ENCODE results near the gene SYNPO2.

The SYNPO2 gene

DNA sequence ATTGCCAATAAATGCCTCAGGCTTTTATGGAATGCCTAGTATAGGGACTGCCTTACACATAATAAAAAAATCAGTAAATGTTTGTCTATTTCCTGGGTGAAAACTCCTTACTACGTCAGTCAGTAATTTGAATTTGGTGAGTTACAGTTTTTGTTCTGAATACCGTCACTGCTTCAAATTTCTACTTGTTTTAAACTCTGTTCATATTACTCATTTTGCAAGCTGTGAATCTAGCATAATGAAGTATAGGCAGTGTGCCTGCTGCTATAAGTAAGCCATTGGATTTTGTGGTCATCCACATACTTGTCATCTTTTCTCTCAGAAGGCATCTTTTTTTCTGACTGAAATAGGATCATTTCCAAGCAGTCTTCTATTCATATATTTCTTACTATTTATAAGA is 43.1 kb downstream of the SYNPO2 start:
- no peak for DNase-seq (ENCODE audit: low read depth)

- DNase-seq (ENCODE audit: low read depth) = no peak
Measured at GRCh38 chr4:118935819-118936218, 47.2 kb downstream of the SYNPO2 start.

DNA sequence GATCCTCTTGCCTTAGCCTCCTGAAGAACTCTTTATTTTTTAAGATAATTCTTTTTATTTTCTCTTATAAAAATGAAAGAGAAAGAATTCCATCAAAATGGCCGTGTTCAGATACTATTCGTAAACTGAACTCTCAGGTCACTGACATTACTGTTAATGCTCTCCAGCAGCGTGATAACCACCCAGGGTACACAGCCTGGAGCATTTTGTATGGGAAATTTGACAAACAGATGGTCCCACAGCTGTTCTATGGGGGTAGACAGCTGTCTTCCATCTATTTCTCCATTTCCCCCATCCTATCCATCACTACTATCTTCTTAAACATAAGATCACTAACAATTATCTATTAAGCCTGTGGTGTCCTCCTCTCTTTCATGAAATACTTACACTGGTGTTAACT is 47.8 kb downstream of the SYNPO2 start:
- DNase-seq (ENCODE audit: low read depth) = no peak

DNA sequence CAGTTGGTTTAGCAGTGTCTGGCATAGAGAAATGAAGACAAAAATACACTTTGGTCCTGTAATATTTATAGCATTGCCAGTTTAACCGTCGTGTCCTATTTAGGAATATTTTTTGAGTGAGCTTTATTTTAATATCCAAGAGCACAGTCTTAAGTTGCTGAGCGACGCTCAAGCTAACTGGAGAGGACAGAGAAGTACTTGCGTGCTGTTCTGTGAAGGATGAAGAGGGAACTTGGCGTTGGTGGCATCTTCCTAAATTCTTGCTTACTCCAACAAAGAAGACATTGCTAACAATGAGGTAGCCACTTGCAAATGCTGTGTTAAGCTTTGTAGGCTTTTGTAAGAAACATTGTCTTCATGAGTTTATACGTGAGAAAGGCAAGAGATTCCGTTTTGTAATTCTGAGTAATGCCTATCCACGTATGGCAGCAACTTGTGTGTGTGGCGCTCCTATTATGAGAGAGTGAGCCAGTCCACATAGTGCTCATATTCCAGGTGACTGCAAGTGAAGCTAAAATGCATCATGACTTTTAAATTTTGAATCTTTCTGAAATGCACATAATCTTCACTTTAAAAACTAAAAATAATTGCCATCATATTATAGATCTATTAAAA is 50.6 kb downstream of the SYNPO2 start:
- DNase-seq (ENCODE audit: low read depth) = no peak

DNA sequence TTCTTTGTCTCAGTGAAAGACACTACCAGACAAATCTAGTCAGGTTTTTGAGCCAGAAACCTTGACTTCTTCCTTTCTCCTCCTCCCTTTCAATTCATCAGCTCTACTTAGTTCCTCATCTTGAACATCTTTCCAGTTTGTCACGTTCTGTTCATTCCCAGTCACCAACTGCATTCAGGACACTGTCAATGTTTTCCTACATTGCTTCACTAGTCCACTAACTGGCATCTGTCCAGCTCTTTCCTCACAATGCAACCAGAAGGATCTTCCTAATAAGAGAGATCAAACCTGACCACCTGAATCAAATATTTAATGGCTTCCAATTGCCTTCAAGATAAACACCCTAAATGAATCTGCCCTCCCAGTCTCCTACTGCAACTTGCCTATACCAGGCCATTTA is 52.5 kb downstream of the SYNPO2 start:
- peak; percentile 55 for DNase-seq (ENCODE audit: low read depth)

DNA sequence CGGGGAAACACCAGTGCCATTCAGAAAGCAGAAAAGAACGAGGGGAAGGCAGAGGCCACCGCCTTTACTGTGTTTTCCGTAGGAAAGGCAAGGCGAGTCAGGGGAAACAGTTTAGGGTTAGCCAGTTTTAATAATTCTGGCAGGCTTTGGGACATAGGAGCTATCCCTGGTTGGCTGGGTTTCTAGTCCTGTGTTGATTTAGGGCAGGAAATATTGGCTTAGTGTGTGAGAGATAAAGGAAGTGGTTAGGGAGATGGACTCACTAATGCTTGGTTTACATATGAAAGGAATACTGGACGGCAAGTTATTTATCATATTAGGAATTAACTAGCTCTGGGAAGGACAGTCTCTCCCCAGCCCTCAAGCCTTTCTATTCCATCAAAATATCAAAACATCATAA is 53.1 kb downstream of the SYNPO2 start:
- DNase-seq (ENCODE audit: low read depth) = peak; percentile 69

DNA sequence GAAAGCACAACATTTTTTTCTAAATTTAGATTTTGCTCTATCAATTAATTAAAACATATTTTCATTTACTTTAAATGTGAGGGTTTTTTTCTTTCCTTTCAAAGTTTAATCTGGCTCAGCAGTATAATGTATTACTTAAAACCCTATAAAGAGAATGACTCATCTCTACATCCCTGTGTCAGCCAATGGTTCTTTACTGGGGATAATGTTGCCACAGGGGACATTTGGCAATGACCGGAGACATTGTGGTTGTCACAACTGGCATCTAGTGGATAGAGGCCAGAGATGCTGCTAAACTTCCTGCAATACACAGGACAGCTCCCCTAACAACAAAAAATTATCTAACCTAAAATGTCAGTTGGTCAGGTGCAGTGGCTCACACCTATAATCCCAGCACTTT is 53.8 kb downstream of the SYNPO2 start:
- DNase-seq (ENCODE audit: low read depth) = peak; percentile 21

DNA sequence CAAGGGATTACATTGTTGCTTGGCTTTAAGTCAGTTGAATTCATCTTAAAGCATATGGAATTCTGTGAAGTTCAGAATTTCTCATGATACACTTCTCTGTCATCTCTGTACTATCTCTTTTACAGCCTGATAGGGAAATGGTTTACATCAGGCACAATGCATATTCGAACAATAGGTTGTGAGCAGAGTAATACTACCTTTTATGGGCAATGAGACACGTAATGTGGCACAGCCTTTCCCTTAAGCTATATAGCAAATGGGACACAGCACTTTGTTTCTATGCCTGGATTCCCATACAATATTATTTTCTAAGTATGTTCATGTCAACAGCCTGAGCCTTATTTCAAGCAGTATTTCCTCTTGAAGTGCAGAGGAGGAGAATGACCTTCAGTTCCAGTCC is 58.4 kb downstream of the SYNPO2 start:
- DNase-seq (ENCODE audit: low read depth) = no peak

DNA sequence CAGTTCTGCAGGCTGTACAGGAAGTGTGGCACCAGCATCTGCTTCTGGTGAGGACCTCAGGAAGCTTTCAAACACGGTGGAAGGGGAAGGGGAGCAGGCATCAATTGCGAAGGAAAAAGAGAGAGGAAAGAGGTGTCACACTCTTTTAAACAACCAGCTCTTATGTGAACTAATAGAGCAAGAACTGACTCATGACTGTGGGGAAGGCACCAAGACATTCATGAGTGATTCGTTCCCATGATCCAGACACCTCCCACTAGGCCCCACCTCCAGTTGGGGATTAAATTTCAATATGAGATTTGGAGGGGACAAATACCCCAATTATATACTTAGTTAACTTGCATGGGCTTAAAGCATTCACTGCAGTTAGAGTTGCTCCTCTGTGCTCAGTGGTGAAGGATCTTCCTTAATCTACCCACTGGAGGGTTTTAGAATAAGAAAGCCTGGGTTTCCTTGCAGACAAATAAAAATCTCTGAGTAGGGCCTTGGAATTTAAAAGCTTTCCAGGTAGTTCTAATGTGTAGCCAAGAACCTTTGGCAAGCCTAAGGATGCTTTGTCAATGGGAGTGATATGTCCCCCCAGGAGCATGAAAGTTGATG is 60.0 kb downstream of the SYNPO2 start:
- DNase-seq (ENCODE audit: low read depth) = peak; percentile 21

DNA sequence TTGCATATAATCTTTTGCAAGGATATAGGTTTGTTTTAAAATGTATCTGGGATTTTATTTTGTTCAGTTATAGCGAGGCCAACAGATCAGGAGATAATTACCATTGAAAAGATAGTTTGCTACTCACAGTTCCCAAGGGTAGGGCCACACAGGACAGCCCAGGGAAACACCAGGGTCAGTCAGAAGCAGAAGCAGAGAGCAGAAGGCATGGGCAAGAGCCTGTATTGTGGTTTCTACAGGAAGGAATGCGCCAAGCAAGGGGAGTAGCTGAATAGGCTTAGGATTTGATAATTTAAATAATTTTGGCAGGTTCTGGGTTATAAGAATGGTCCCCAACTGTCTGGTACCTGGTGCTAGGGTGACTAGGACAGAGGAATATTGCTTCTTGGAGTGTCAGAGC is 61.6 kb downstream of the SYNPO2 start:
- no peak for DNase-seq (ENCODE audit: low read depth)

- DNase-seq (ENCODE audit: low read depth) = no peak
Measured at GRCh38 chr4:118950929-118951570, 62.4 kb downstream of the SYNPO2 start.

DNA sequence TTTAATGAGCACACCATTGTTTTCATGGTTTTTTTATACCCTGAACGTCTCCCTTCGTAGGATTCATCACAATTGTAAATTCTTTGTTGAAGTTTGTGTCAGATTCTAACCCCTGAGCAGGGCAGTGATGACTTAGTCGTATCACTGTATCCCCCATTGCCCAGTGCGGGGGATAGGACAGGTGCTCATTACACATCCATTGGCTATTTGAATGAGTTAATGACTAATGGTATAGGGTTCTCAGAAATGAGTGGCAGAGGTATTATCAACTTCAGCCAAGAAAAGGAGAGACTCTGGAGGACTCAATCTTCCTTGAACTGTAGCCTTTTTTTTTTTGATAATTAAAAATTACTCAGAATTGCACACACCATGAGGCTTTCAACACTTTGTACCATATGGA is 64.6 kb downstream of the SYNPO2 start:
- DNase-seq (ENCODE audit: low read depth) = no peak

DNA sequence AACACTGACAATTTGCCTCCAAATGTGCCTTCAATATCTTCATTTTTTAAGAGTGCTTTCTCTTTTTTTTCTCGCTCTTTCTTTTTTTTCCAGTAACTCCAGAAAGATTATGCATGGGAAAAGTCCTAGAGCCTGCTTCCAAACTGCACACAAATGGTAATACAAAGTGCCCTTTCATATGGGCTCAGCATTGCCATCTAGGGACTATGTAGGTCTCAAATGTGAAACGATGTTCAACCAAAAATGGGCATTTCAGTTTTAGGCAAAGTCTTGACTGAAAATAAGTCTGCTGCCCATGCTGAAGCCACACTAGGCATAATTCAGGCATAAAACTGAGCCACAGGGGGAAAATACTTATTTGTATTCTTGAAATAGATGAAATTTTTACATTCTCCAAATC is 65.6 kb downstream of the SYNPO2 start:
- DNase-seq (ENCODE audit: low read depth) = peak; percentile 30

DNA sequence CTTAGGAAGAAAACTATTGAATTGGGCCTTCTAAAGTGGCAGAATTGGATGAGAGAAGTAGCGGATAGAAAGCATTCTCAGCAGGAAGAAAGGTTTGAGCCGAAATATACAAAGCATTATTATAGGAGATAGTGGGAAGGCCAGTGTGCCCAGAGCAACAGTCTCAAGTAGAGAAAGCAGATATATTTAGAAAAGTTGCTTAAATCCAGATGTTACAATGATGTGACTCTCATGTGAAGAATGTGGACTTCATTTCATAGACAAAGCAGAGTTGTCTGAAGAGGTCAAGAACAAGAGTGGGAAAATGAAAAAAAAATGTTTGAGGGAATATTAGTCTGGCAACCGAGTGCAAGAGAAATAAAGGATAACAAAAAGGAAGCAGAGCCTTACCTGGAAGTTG is 66.9 kb downstream of the SYNPO2 start:
- peak; percentile 62 for DNase-seq (ENCODE audit: low read depth)

DNA sequence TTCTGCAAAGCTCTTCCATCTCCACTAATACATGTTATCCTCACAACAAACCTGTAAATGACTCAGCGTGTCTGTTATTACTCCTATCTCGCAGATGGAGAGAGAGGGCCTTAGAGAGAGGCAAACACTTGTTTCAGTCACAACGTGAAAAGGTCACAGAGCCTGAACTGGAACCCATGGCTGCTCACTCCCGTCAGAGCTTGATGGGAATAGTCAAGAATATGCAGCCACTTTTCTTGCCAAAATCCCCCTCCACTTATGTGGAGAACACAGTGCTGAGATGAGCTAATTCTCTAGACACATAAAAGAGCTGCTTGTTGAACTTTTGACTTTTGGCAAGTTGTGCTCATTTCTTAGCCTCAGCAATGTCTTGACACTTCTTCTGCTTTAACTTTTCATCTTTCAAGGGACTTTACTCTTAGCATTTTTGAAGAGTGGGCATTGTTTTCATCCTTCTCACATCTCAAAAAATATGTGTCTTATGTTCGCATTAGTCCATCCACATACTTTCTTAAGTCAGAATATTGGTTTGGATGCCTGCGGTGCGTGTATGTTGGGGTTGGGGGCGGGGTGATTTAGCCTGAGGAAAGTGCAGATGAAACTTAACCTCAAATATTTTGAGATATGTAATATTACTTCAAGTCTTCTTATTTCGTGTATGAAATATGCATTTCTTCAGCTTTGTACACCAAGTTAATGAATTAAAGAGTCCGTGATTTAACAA is 69.2 kb downstream of the SYNPO2 start:
- DNase-seq (ENCODE audit: low read depth) = peak; percentile 39

DNA sequence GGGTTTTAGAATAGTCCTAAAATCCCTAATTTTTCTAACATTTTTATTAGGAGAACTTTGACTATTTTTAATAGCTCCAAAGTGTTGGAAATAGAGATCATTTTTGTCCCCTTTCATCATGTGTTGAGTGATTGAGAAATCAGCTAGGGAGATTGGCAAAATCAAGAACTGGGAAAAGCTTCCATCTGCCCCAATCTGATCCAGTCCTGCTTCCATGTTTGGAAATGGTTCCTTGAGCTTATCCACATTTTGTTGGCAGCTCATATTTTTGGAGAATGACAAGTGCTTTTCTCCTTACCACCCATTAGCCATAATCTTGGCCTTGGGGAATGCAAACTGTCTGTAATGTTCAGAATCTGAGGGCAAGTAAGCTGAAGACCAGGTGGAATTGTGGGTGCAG is 73.9 kb downstream of the SYNPO2 start:
- DNase-seq (ENCODE audit: low read depth) = peak; percentile 14

- DNase-seq (ENCODE audit: low read depth) = peak; percentile 98
Measured at GRCh38 chr4:118964891-118965411, 76.3 kb downstream of the SYNPO2 start.

GRCh38 chr4:118967393-118967792 is 78.7 kb downstream of the SYNPO2 start:
- peak; percentile 93 for DNase-seq (ENCODE audit: low read depth)

DNA sequence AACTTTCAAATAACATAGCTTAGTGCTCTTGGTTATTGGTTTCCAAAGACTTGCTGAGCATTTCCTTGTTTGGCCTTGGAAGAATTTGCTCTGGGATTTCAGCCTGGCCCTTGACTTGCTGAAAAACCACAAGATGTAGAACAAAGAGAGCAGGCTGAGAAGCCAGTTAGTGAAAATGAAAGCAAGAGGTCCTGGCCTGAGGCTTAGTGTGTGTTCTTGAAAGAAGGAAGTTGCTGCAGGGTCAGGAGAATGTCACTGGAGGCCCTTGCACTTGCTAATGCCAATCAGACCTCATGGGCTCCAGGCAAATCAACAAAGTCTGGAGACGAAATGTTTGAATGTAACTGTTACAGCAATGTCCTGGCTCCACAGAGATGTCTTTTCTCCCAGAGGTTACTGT is 79.4 kb downstream of the SYNPO2 start:
- DNase-seq (ENCODE audit: low read depth) = peak; percentile 95

- DNase-seq (ENCODE audit: low read depth) = peak; percentile 60
Measured at GRCh38 chr4:118968813-118969212, 80.2 kb downstream of the SYNPO2 start.

- peak; percentile 76 for DNase-seq (ENCODE audit: low read depth)
Measured at GRCh38 chr4:118969359-118969758, 80.7 kb downstream of the SYNPO2 start.

GRCh38 chr4:118972167-118972566 is 83.5 kb downstream of the SYNPO2 start:
- no peak for DNase-seq (ENCODE audit: low read depth)

- no peak for DNase-seq (ENCODE audit: low read depth)
Measured at GRCh38 chr4:118973295-118973694, 84.6 kb downstream of the SYNPO2 start.

Measured in amniotic epithelial cell (primary cell).